Measurements from ENCODE around the gene PHACTR3.

The PHACTR3 gene

GRCh38 chr20:59780494-59781185, 176.3 kb downstream of the PHACTR3 start:
- Histone ChIP-seq H3K4me1 (ENCODE audit: insufficient read depth, poor library complexity, severe bottlenecking) (no peaks in the 10 kb centered on the region), H3K27ac (ENCODE audit: poor library complexity, severe bottlenecking) (no peak overlapping the region), H3K4me3 (ENCODE audit: severe bottlenecking) (no peak overlapping the region), H3K9me3 (ENCODE audit: severe bottlenecking) (no peaks in the 10 kb centered on the region), H3K36me3 (ENCODE audit: low read depth) (no peaks in the 10 kb centered on the region), H3K27me3 (ENCODE audit: insufficient read depth, poor library complexity, severe bottlenecking) (no peaks in the 10 kb centered on the region)
- DNase-seq (ENCODE audit: low spot score) (peak; percentile 72), ATAC-seq (ENCODE audit: low read depth) (no peak)
- no peak for TF ChIP-seq CTCF (IDR thresholded peaks at IDR 0.05; ENCODE audit: poor library complexity, severe bottlenecking)

GRCh38 chr20:59781226-59781625, 176.9 kb downstream of the PHACTR3 start:
- Histone ChIP-seq H3K4me3 (ENCODE audit: severe bottlenecking) (no peak overlapping the region), H3K36me3 (ENCODE audit: low read depth) (no peaks in the 10 kb centered on the region), H3K9me3 (ENCODE audit: severe bottlenecking) (no peaks in the 10 kb centered on the region), H3K27ac (ENCODE audit: poor library complexity, severe bottlenecking) (no peak overlapping the region), H3K4me1 (ENCODE audit: insufficient read depth, poor library complexity, severe bottlenecking) (no peaks in the 10 kb centered on the region), H3K27me3 (ENCODE audit: insufficient read depth, poor library complexity, severe bottlenecking) (no peaks in the 10 kb centered on the region)
- ATAC-seq (ENCODE audit: low read depth), result no peak
- DNase-seq (ENCODE audit: low spot score), result peak; percentile 80
- TF ChIP-seq CTCF (IDR thresholded peaks at IDR 0.05; ENCODE audit: poor library complexity, severe bottlenecking), result no peak

- H3K27ac ChIP-seq (ENCODE audit: poor library complexity, severe bottlenecking), result no peak overlapping the region
- no peak overlapping the region for H3K4me3 ChIP-seq (ENCODE audit: severe bottlenecking)
- no peaks in the 10 kb centered on the region for H3K9me3 ChIP-seq (ENCODE audit: severe bottlenecking)
- peak; percentile 74 for ATAC-seq (ENCODE audit: low read depth)
- DNase-seq (ENCODE audit: low spot score), result peak; percentile 82
- peak; percentile 100 for TF ChIP-seq CTCF (IDR thresholded peaks at IDR 0.05; ENCODE audit: poor library complexity, severe bottlenecking)
- H3K27me3 ChIP-seq (ENCODE audit: insufficient read depth, poor library complexity, severe bottlenecking), result no peaks in the 10 kb centered on the region
- H3K4me1 ChIP-seq (ENCODE audit: insufficient read depth, poor library complexity, severe bottlenecking), result no peaks in the 10 kb centered on the region
- H3K36me3 ChIP-seq (ENCODE audit: low read depth), result no peaks in the 10 kb centered on the region
These were observed 178.8 kb downstream of the PHACTR3 start for GRCh38 chr20:59782986-59783640.

GRCh38 chr20:59783641-59784010, 179.3 kb downstream of the PHACTR3 start:
- no peaks in the 10 kb centered on the region for H3K27me3 ChIP-seq (ENCODE audit: insufficient read depth, poor library complexity, severe bottlenecking)
- H3K4me1 ChIP-seq (ENCODE audit: insufficient read depth, poor library complexity, severe bottlenecking), result no peaks in the 10 kb centered on the region
- ATAC-seq (ENCODE audit: low read depth) (no peak), DNase-seq (ENCODE audit: low spot score) (peak; percentile 70)
- no peaks in the 10 kb centered on the region for H3K36me3 ChIP-seq (ENCODE audit: low read depth)
- no peak overlapping the region for H3K4me3 ChIP-seq (ENCODE audit: severe bottlenecking)
- TF ChIP-seq CTCF (IDR thresholded peaks at IDR 0.05; ENCODE audit: poor library complexity, severe bottlenecking), result no peak
- H3K9me3 ChIP-seq (ENCODE audit: severe bottlenecking), result no peaks in the 10 kb centered on the region
- no peak overlapping the region for H3K27ac ChIP-seq (ENCODE audit: poor library complexity, severe bottlenecking)

- TF ChIP-seq CTCF (IDR thresholded peaks at IDR 0.05; ENCODE audit: poor library complexity, severe bottlenecking), result no peak
- Histone ChIP-seq H3K27ac (ENCODE audit: poor library complexity, severe bottlenecking) (no peak overlapping the region), H3K27me3 (ENCODE audit: insufficient read depth, poor library complexity, severe bottlenecking) (no peaks in the 10 kb centered on the region), H3K4me3 (ENCODE audit: severe bottlenecking) (no peak overlapping the region), H3K4me1 (ENCODE audit: insufficient read depth, poor library complexity, severe bottlenecking) (no peaks in the 10 kb centered on the region), H3K36me3 (ENCODE audit: low read depth) (no peaks in the 10 kb centered on the region), H3K9me3 (ENCODE audit: severe bottlenecking) (no peaks in the 10 kb centered on the region)
- no peak for ATAC-seq (ENCODE audit: low read depth)
- DNase-seq (ENCODE audit: low spot score), result peak; percentile 69
These were observed 180.0 kb downstream of the PHACTR3 start for GRCh38 chr20:59784365-59784764.
